Endothelial cell (in vitro differentiated cells): ENCODE measurements around the gene SLC6A9. TPM values are rescaled to one million over a fixed set of nuclear protein-coding genes. Genes with fewer than 3 reads are reported as not detected.

Experiments used
- DNase-seq: peaks from one replicate; pipeline ENCODE4 v3.0.0; 2021; ENCODE audit warnings: low spot score
- H3K27ac Mint-ChIP-seq: one replicate; pipeline ENCODE4 v1.8.0; 2021; ENCODE audit warnings: mixed read lengths, inconsistent platforms; ENCODE audit not compliant: unreplicated experiment
- H3K27me3 Mint-ChIP-seq: one replicate; pipeline ENCODE4 v1.8.0; 2021; ENCODE audit warnings: mild to moderate bottlenecking, moderate library complexity, mixed read lengths, inconsistent platforms; ENCODE audit not compliant: unreplicated experiment
- H3K36me3 Mint-ChIP-seq: one replicate; pipeline ENCODE4 v1.8.0; 2021; ENCODE audit warnings: mild to moderate bottlenecking, low read depth, mixed read lengths, inconsistent platforms; ENCODE audit not compliant: unreplicated experiment
- H3K4me1 Mint-ChIP-seq: one replicate; pipeline ENCODE4 v1.8.0; 2021; ENCODE audit warnings: mild to moderate bottlenecking, mixed read lengths, inconsistent platforms; ENCODE audit not compliant: unreplicated experiment
- H3K4me3 Mint-ChIP-seq: one replicate; pipeline ENCODE4 v1.8.0; 2021; ENCODE audit warnings: mild to moderate bottlenecking, mixed read lengths, inconsistent platforms; ENCODE audit not compliant: unreplicated experiment
- H3K9me3 Mint-ChIP-seq: one replicate; pipeline ENCODE4 v1.8.0; 2021; ENCODE audit warnings: mixed read lengths, inconsistent platforms; ENCODE audit not compliant: unreplicated experiment
- total RNA-seq: library from RNA; stranded (reverse); fragmentation: NEBNext Ultra II Directional; extraction: Animal tissue kit (Norgen Biotek cat#: 25700); gene quantifications from one replicate; pipeline ENCODE4 v1.2.1, GENCODE V29; 2021; ENCODE audit not compliant: unreplicated experiment
- TF ChIP-seq, protein P1 (sequence below): fragments of 200-600 bp; sonication (generic); IDR thresholded peaks from one replicate; pipeline ENCODE4 v1.5.0; 2021; ENCODE audit warnings: antibody characterized with exemption; ENCODE audit not compliant: unreplicated experiment

Gene SLC6A9
- total RNA-seq, 1 donor from 2014 or later = 2.8 TPM

DNA sequence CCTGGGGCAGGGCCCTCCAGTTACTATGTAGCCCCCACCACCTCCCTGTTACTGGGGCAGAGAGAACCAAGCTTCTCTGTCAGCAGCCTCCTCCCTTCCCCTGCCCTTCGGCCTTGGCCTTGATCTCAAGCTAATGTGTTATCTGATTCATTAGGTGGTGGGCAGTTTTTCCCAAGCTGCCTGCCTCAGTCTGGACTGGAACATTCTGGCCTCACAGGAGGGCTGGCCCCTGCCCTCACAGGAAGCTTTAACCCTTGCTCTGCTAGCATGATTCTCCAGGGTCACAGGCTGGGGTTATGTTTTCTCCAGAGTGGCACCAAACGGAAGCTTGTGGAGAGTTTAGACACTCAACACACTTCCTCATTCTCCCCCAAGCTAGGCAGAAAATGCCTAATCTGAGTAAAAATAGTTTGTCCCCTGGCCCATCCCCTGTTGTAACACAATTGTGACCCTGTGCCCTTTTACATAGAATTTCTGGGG, 37.2 kb upstream of the SLC6A9 start:
- TF ChIP-seq, protein P1, sequence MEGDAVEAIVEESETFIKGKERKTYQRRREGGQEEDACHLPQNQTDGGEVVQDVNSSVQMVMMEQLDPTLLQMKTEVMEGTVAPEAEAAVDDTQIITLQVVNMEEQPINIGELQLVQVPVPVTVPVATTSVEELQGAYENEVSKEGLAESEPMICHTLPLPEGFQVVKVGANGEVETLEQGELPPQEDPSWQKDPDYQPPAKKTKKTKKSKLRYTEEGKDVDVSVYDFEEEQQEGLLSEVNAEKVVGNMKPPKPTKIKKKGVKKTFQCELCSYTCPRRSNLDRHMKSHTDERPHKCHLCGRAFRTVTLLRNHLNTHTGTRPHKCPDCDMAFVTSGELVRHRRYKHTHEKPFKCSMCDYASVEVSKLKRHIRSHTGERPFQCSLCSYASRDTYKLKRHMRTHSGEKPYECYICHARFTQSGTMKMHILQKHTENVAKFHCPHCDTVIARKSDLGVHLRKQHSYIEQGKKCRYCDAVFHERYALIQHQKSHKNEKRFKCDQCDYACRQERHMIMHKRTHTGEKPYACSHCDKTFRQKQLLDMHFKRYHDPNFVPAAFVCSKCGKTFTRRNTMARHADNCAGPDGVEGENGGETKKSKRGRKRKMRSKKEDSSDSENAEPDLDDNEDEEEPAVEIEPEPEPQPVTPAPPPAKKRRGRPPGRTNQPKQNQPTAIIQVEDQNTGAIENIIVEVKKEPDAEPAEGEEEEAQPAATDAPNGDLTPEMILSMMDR = no peak
- Mint-ChIP-seq H3K36me3 (no peaks in the 10 kb centered on the region), H3K27ac (no peak overlapping the region)

DNA sequence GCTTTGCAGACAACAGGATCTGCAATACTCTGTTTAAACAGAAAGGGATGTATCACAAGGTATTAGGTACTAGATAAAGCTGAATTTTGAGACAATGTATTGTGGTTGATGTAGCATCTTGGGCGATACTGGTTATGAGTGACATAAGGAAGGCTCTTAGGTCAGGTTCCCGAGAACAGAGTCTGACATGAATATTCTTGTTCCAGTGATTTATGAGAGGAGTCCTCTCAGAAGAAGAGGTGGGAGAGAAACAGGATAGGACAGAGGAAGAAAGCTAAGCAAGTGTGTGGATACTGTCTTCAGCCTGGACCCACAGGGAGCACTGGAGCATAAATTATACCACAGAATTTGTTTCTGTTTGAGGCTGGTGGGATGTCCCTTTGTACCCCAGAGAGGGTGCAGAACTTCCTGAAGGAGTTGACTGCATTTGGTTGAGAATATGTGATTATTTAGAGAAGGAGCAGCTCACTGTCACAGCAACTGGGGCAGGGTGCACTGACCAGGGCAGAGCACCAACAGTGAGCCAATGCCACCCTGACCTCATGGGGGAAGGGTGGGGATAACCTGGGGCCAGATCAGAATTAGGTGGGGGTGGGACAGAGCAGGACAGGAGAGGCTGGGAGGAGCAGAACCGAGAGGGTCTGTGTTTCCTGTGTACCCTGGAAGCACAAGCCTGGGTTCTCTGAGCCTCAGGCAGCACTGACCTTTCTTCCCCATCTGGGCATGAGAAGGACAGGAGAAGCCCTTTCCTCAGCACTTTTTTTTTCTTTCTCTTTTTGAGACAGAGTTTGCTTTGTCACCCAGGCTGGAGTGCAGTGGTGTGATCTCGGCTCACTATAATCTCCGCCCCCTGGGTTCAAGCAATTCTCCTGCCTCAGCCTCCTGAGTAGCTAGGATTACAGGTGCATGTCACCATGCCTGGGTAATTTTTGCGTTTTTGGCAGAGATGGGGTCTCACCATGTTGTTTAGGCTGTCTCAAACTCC, 36.3 kb upstream of the SLC6A9 start:
- Mint-ChIP-seq H3K27ac (no peak overlapping the region), H3K9me3 (no peaks in the 10 kb centered on the region), H3K4me1 (no peaks in the 10 kb centered on the region), H3K27me3 (peaks cover 3% of the 10 kb centered on the region), H3K36me3 (no peaks in the 10 kb centered on the region), H3K4me3 (no peak overlapping the region)
- TF ChIP-seq, protein P1 = no peak
- DNase-seq = no peak

More for the DNA sequence above, 37.2 kb upstream of the SLC6A9 start:
- peaks cover 3% of the 10 kb centered on the region for H3K27me3 Mint-ChIP-seq
- H3K4me3 Mint-ChIP-seq = no peak overlapping the region
- H3K9me3 Mint-ChIP-seq = no peaks in the 10 kb centered on the region
- no peak for DNase-seq
- peaks cover 6% of the 10 kb centered on the region for H3K4me1 Mint-ChIP-seq

DNA sequence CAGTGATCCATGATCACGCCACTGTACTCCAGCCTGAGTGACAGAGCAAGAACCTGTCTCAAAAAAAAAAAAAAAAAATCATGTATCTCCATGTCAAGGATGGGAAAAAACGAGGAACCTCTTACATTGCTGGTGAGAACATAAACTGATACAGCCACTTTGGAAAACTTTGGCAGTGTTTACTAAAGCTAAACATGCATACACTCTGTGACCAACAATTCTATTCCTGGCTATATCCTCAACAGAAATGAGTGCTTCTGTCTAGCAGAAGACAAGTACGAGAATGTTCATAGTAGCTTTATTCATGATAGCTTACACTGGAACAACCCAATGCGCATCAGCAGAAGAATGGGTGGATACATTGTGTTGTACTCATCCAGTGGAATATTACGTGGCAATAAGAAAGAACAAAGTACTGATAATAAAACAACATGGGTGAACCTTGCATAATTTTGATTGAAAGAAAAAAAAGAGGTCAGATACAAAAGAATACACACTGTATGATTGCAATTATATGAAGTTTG, 31.5 kb upstream of the SLC6A9 start:
- TF ChIP-seq, protein P1 = no peak
- Mint-ChIP-seq H3K9me3 (no peaks in the 10 kb centered on the region), H3K27me3 (no peaks in the 10 kb centered on the region), H3K27ac (no peak overlapping the region), H3K4me3 (no peak overlapping the region), H3K36me3 (no peaks in the 10 kb centered on the region), H3K4me1 (no peaks in the 10 kb centered on the region)
- DNase-seq = no peak

DNA sequence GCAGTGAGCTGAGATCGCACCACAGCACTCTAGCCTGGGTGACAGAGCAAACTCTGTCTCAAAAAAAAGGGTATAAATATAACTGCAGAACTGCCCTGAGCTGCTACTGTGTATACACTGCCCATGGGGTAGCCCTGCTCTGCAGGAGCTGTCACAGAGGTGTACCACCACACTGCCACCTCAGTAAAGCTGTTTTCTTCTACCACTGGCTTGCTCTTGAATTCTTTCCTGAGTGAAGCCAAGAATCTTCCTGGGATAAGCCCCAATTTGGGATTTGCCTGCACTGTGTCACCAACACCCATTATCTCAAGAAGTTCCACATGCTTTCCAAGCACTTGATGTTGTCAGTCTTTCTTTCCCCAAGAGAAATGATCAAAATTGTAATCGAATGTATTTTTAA, 30.6 kb upstream of the SLC6A9 start:
- H3K4me3 Mint-ChIP-seq = no peak overlapping the region
- H3K27ac Mint-ChIP-seq = no peak overlapping the region
- no peaks in the 10 kb centered on the region for H3K9me3 Mint-ChIP-seq
- H3K36me3 Mint-ChIP-seq = no peaks in the 10 kb centered on the region
- no peak for DNase-seq
- H3K27me3 Mint-ChIP-seq = no peaks in the 10 kb centered on the region
- TF ChIP-seq, protein P1 = no peak
- H3K4me1 Mint-ChIP-seq = no peaks in the 10 kb centered on the region

DNA sequence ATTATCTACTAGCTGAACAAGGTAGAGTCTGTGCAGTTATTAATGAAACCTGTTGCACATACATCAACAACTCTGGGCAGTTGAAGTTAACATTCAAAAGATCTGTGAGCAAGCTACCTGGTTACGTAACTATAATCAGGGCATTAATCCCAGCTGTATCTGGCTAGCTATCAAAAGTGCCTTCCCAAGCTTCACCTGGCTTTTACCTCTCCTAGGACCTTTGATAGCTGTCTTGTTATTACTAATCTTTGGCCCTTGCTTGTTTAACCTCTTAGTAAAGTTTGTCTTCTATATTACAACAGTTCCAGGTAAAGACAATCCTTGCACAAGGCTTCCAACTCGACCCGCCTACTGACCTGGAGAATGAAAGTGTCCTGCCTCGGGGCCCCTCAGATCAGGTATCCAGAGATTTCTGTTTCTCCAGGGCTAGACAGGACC, 29.6 kb upstream of the SLC6A9 start:
- Mint-ChIP-seq H3K9me3 (no peaks in the 10 kb centered on the region), H3K4me3 (no peak overlapping the region), H3K27ac (no peak overlapping the region), H3K4me1 (no peaks in the 10 kb centered on the region), H3K27me3 (no peaks in the 10 kb centered on the region), H3K36me3 (no peaks in the 10 kb centered on the region)
- no peak for DNase-seq
- TF ChIP-seq, protein P1 = no peak
